Fibroblast of lung (primary cell): Measurements from ENCODE around the gene IL20RB. TPM values are rescaled to one million over a fixed set of nuclear protein-coding genes. Genes with fewer than 3 reads are reported as not detected.

Experiments
- DNase-seq, 2 donors: peaks; one replicate each; pipeline versions ENCODE4 v3.0.0 to v3.0.0-alpha.2; 2010; ENCODE audit warnings: low read depth in 2 of 2
- H2AFZ ChIP-seq: 2 replicates; pipeline ENCODE4 v1.5.1; 2012; ENCODE audit warnings: low read length, control low read depth, inconsistent platforms
- H3K27ac ChIP-seq: 2 replicates; pipeline ENCODE4 v1.5.1; 2011; ENCODE audit warnings: low read length, control low read depth; ENCODE audit not compliant: insufficient read depth
- H3K27me3 ChIP-seq: 2 replicates; pipeline ENCODE4 v1.5.1; 2011; ENCODE audit warnings: mild to moderate bottlenecking, low read length; ENCODE audit not compliant: control insufficient read depth, insufficient read depth
- H3K36me3 ChIP-seq: 2 replicates; pipeline ENCODE4 v1.5.1; 2011; ENCODE audit warnings: low read length; ENCODE audit not compliant: control insufficient read depth, insufficient read depth
- H3K4me1 ChIP-seq: 2 replicates; pipeline ENCODE4 v1.5.1; 2011; ENCODE audit warnings: low read length; ENCODE audit not compliant: control insufficient read depth, insufficient read depth; ENCODE audit errors: extremely low read depth
- H3K4me2 ChIP-seq: 2 replicates; pipeline ENCODE4 v1.5.1; 2011; ENCODE audit warnings: low read length, control low read depth; ENCODE audit not compliant: insufficient read depth; ENCODE audit errors: extremely low read depth
- H3K4me3 ChIP-seq, 4 experiments: fragments of 200-600 bp in 1 of 4; sonication (generic) in 1 of 4; replicated peaks in 1 of 4; 2 replicates each; pipeline ENCODE4 v1.5.1; 2011 to 2016; ENCODE audit warnings: low read length in 4 of 4, low read depth in 3 of 4, mild to moderate bottlenecking in 3 of 4, control low read depth in 2 of 4, inconsistent platforms in 1 of 4, mixed read lengths in 1 of 4; ENCODE audit not compliant: insufficient read depth in 1 of 4; ENCODE audit errors: control extremely low read depth in 1 of 4
- H3K79me2 ChIP-seq: 2 replicates; pipeline ENCODE4 v1.5.1; 2012; ENCODE audit warnings: mild to moderate bottlenecking, low read length, inconsistent platforms; ENCODE audit not compliant: control insufficient read depth, insufficient read depth
- H3K9ac ChIP-seq: 2 replicates; pipeline ENCODE4 v1.5.1; 2011; ENCODE audit warnings: mild to moderate bottlenecking, low read length, control low read depth; ENCODE audit not compliant: insufficient read depth
- H3K9me3 ChIP-seq: 2 replicates; pipeline ENCODE4 v1.5.1; 2012; ENCODE audit warnings: low read depth, low read length; ENCODE audit not compliant: control insufficient read depth, insufficient read depth
- H4K20me1 ChIP-seq: 2 replicates; pipeline ENCODE4 v1.5.1; 2011; ENCODE audit warnings: low read length; ENCODE audit not compliant: control insufficient read depth, insufficient read depth; ENCODE audit errors: extremely low read depth
- CTCF ChIP-seq, 2 donors: IDR thresholded peaks in 1 of 2; conservative IDR thresholded peaks in 1 of 2; 1 replicate in 1 of 2; 2 replicates in 1 of 2; pipeline ENCODE4 v1.5.1; 2011 to 2012; ENCODE audit warnings: low read length in 2 of 2, control low read depth in 1 of 2, inconsistent platforms in 1 of 2, low read depth in 1 of 2, mild to moderate bottlenecking in 1 of 2
- EZH2 ChIP-seq: IDR thresholded peaks from 2 replicates; pipeline ENCODE4 v1.5.1; 2012; ENCODE audit warnings: low read length, control low read depth, mild to moderate bottlenecking; ENCODE audit errors: missing control alignments
- polyA plus RNA-seq, 2 donors: library from polyadenylated mRNA; depleted of rRNA in 1 of 2; stranded (reverse) in 1 of 2; unstranded in 1 of 2; fragments of >200 nt; gene quantifications; 2 replicates each; pipeline ENCODE4 v1.2.1, GENCODE V29; 2011 to 2012; ENCODE audit warnings: missing spikeins in 1 of 2
- total RNA-seq: library from RNA; depleted of rRNA; stranded (reverse); fragments of >200 nt; gene quantifications from 2 replicates; pipeline ENCODE4 v1.2.1, GENCODE V29; 2014

Gene IL20RB
- total and polyA plus RNA-seq, 2 donors (not counting 1 experiment from before 2014, with no cell fraction given), result 1.9 to 3.0 TPM

GRCh38 chr3:136973352-136973751, 15.6 kb downstream of the IL20RB start:
- Histone ChIP-seq H2AFZ (no peak overlapping the region), H3K4me1 (no peaks in the 10 kb centered on the region), H3K4me2 (no peak overlapping the region), H3K9ac (no peak overlapping the region), H3K9me3 (no peaks in the 10 kb centered on the region), H4K20me1 (no peaks in the 10 kb centered on the region), H3K27ac (no peak overlapping the region), H3K27me3 (no peaks in the 10 kb centered on the region), H3K36me3 (no peaks in the 10 kb centered on the region), H3K4me3 (no peak overlapping the region), H3K79me2 (no peaks in the 10 kb centered on the region)
- TF ChIP-seq CTCF (conservative IDR thresholded peaks at IDR 0.05 in 1 of 2, IDR thresholded peaks at IDR 0.05 in 1 of 2; ENCODE audit: low read depth in 1 of 2, low read length in 2 of 2) (no peak), EZH2 (no peak)
- no peak for DNase-seq

- no peaks in the 10 kb centered on the region for H3K79me2 ChIP-seq
- no peaks in the 10 kb centered on the region for H3K9me3 ChIP-seq
- no peak overlapping the region for H3K27ac ChIP-seq
Observed at GRCh38 chr3:136974670-136975069, 16.9 kb downstream of the IL20RB start.

GRCh38 chr3:136979204-136979603, 21.4 kb downstream of the IL20RB start:
- no peaks in the 10 kb centered on the region for H4K20me1 ChIP-seq
- H3K4me2 ChIP-seq, result no peak overlapping the region
- no peak overlapping the region for H3K4me3 ChIP-seq
- H3K9ac ChIP-seq, result no peak overlapping the region
- no peaks in the 10 kb centered on the region for H3K4me1 ChIP-seq
- no peak for DNase-seq
- no peaks in the 10 kb centered on the region for H3K79me2 ChIP-seq
- H3K27ac ChIP-seq, result no peak overlapping the region
- TF ChIP-seq CTCF (conservative IDR thresholded peaks at IDR 0.05 in 1 of 2, IDR thresholded peaks at IDR 0.05 in 1 of 2; ENCODE audit: low read depth in 1 of 2, low read length in 2 of 2), result no peak
- no peak for TF ChIP-seq EZH2
- no peaks in the 10 kb centered on the region for H3K36me3 ChIP-seq
- no peaks in the 10 kb centered on the region for H3K27me3 ChIP-seq
- no peak overlapping the region for H2AFZ ChIP-seq
- no peaks in the 10 kb centered on the region for H3K9me3 ChIP-seq

More at GRCh38 chr3:136974670-136975069, 16.9 kb downstream of the IL20RB start:
- H3K36me3 ChIP-seq, result no peaks in the 10 kb centered on the region
- H3K4me3 ChIP-seq, result no peak overlapping the region
- no peak for DNase-seq
- H4K20me1 ChIP-seq, result no peaks in the 10 kb centered on the region
- H2AFZ ChIP-seq, result no peak overlapping the region
- TF ChIP-seq EZH2 (no peak), CTCF (conservative IDR thresholded peaks at IDR 0.05 in 1 of 2, IDR thresholded peaks at IDR 0.05 in 1 of 2; ENCODE audit: low read depth in 1 of 2, low read length in 2 of 2) (no peak)
- no peaks in the 10 kb centered on the region for H3K4me1 ChIP-seq
- no peak overlapping the region for H3K9ac ChIP-seq
- no peak overlapping the region for H3K4me2 ChIP-seq
- H3K27me3 ChIP-seq, result no peaks in the 10 kb centered on the region
